ENCODE data around the gene RCAN2.

- TF ChIP-seq, protein P1, sequence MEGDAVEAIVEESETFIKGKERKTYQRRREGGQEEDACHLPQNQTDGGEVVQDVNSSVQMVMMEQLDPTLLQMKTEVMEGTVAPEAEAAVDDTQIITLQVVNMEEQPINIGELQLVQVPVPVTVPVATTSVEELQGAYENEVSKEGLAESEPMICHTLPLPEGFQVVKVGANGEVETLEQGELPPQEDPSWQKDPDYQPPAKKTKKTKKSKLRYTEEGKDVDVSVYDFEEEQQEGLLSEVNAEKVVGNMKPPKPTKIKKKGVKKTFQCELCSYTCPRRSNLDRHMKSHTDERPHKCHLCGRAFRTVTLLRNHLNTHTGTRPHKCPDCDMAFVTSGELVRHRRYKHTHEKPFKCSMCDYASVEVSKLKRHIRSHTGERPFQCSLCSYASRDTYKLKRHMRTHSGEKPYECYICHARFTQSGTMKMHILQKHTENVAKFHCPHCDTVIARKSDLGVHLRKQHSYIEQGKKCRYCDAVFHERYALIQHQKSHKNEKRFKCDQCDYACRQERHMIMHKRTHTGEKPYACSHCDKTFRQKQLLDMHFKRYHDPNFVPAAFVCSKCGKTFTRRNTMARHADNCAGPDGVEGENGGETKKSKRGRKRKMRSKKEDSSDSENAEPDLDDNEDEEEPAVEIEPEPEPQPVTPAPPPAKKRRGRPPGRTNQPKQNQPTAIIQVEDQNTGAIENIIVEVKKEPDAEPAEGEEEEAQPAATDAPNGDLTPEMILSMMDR (IDR thresholded peaks at IDR 0.05) = no peak
- TF ChIP-seq EZH2 (IDR thresholded peaks at IDR 0.05) = no peak
- no peak for TF ChIP-seq EZH2phosphoT487 (IDR thresholded peaks at IDR 0.05)
These were observed 239.5 kb downstream of the RCAN2 start for GRCh38 chr6:46251583-46252339.
